Adipose tissue (tissue), 3 donors: Measurements from ENCODE around the gene TOM1L2. TPM values are rescaled to one million over a fixed set of nuclear protein-coding genes. Genes with fewer than 3 reads are reported as not detected.
"Not testable (repeated sequence)": the region's sequence is repeated elsewhere in the genome, so short reads cannot be mapped to it uniquely, and the experiment has no call there.

Experiments used
- H3K27ac ChIP-seq: one replicate; pipeline ENCODE4 v1.5.1; 2013; ENCODE audit warnings: low read depth, low read length
- WGBS, 3 donors: extraction: QIAGEN DNeasy Blood & Tissue Kit; methylation state at CpG; one replicate each; pipeline ENCODE4 v1.1.7; 2013; 5-methylcytosine and 5-hydroxymethylcytosine counted together
- polyA plus RNA-seq, 3 donors: library from polyadenylated mRNA; stranded (reverse); fragments of 200-250 nt; gene quantifications; one replicate each; pipeline ENCODE4 v1.2.3, GENCODE V29; 2013
- donor health status: healthy with polysubstance abuse.
- donor health status: Bipolar disorder and iron deficiency.
- donor health status: healthy.

The TOM1L2 gene
- polyA plus RNA-seq, 3 donors: 14.0 to 24.8 (median 16.3) TPM

GRCh38 chr17:17999364-18000029, 27.3 kb upstream of the TOM1L2 start:
- H3K27ac ChIP-seq: no peak overlapping the region
- WGBS, 3 donors: 84 to 88% (median 87%) methylated on average over 9 of the region's 9 CpGs

GRCh38 chr17:17998934-17999333, 26.7 kb upstream of the TOM1L2 start:
- H3K27ac ChIP-seq: no peak overlapping the region
- 88 to 92% (median 89%) methylated on average over 8 of the region's 8 CpGs for WGBS, 3 donors

GRCh38 chr17:17995887-17996286, 23.7 kb upstream of the TOM1L2 start:
- 91 to 98% (median 98%) methylated on average over 8 of the region's 8 CpGs for WGBS, 3 donors
- not testable (repeated sequence) for H3K27ac ChIP-seq

- 59 to 66% (median 66%) methylated on average over 18 of the region's 18 CpGs for WGBS, 3 donors
- H3K27ac ChIP-seq: no peak overlapping the region
Measured at GRCh38 chr17:17994271-17995069, 22.3 kb upstream of the TOM1L2 start.

- WGBS, 3 donors: 96 to 99% (median 98%) methylated on average over 12 of the region's 12 CpGs
- H3K27ac ChIP-seq: no peak overlapping the region
Measured at GRCh38 chr17:17993852-17994251, 21.7 kb upstream of the TOM1L2 start.

GRCh38 chr17:17993366-17993765, 21.2 kb upstream of the TOM1L2 start:
- H3K27ac ChIP-seq: no peak overlapping the region
- WGBS, 3 donors: 77 to 92% (median 90%) methylated on average over 2 of the region's 2 CpGs

- no peak overlapping the region for H3K27ac ChIP-seq
- 74 to 85% (median 74%) methylated on average over 2 of the region's 2 CpGs for WGBS, 3 donors
Measured at GRCh38 chr17:17990282-17990681, 18.1 kb upstream of the TOM1L2 start.

GRCh38 chr17:17989618-17990017, 17.4 kb upstream of the TOM1L2 start:
- no peak overlapping the region for H3K27ac ChIP-seq
- WGBS, 3 donors: 90 to 92% (median 91%) methylated on average over 10 of the region's 10 CpGs

GRCh38 chr17:17989081-17989480, 16.9 kb upstream of the TOM1L2 start:
- WGBS, 3 donors: 92 to 96% (median 92%) methylated on average over 9 of the region's 9 CpGs
- no peak overlapping the region for H3K27ac ChIP-seq

GRCh38 chr17:17988427-17988945, 16.3 kb upstream of the TOM1L2 start:
- no peak overlapping the region for H3K27ac ChIP-seq
- 89 to 93% (median 93%) methylated on average over 7 of the region's 7 CpGs for WGBS, 3 donors

- 75 to 86% (median 76%) methylated on average over 14 of the region's 14 CpGs for WGBS, 3 donors
- no peak overlapping the region for H3K27ac ChIP-seq
Measured at GRCh38 chr17:17987901-17988300, 15.7 kb upstream of the TOM1L2 start.

- WGBS, 3 donors: 77 to 86% (median 85%) methylated on average over 7 of the region's 7 CpGs
- H3K27ac ChIP-seq: no peak overlapping the region
Measured at GRCh38 chr17:17987187-17987896, 15.1 kb upstream of the TOM1L2 start.

GRCh38 chr17:17985555-17985954, 13.4 kb upstream of the TOM1L2 start:
- WGBS, 3 donors: 63 to 78% (median 71%) methylated on average over 3 of the region's 3 CpGs
- no peak overlapping the region for H3K27ac ChIP-seq

GRCh38 chr17:17985153-17985552, 13.0 kb upstream of the TOM1L2 start:
- WGBS, 3 donors: 81 to 93% (median 88%) methylated on average over 2 of the region's 2 CpGs
- H3K27ac ChIP-seq: no peak overlapping the region

GRCh38 chr17:17983776-17984175, 11.6 kb upstream of the TOM1L2 start:
- 90 to 95% (median 93%) methylated on average over 6 of the region's 6 CpGs for WGBS, 3 donors
- H3K27ac ChIP-seq: no peak overlapping the region

- no peak overlapping the region for H3K27ac ChIP-seq
- 76 to 86% (median 79%) methylated on average over 6 of the region's 6 CpGs for WGBS, 3 donors
Measured at GRCh38 chr17:17983376-17983775, 11.2 kb upstream of the TOM1L2 start.

GRCh38 chr17:17982801-17983200, 10.6 kb upstream of the TOM1L2 start:
- 88 to 95% (median 92%) methylated on average over 9 of the region's 9 CpGs for WGBS, 3 donors
- no peak overlapping the region for H3K27ac ChIP-seq

GRCh38 chr17:17981330-17981729, 9.1 kb upstream of the TOM1L2 start:
- 86 to 91% (median 89%) methylated on average over 8 to 9 of the region's 9 CpGs for WGBS, 3 donors
- H3K27ac ChIP-seq: no peak overlapping the region

GRCh38 chr17:17979778-17980177, 7.6 kb upstream of the TOM1L2 start:
- 78 to 91% (median 83%) methylated on average over 3 of the region's 3 CpGs for WGBS, 3 donors
- no peak overlapping the region for H3K27ac ChIP-seq
